ENCODE data around the gene ELAVL2.

The ELAVL2 gene

GRCh38 chr9:23769307-23769935 lies 56.6 kb downstream of the ELAVL2 start:
- DNase-seq (ENCODE audit: low read depth in 2 of 2) = no peak

GRCh38 chr9:23768861-23769260 lies 57.2 kb downstream of the ELAVL2 start:
- DNase-seq (ENCODE audit: low read depth in 2 of 2) = no peak

GRCh38 chr9:23766613-23767012 lies 59.4 kb downstream of the ELAVL2 start:
- no peak for DNase-seq (ENCODE audit: low read depth in 2 of 2)

- DNase-seq (ENCODE audit: low read depth in 2 of 2) = no peak
These were observed 60.5 kb downstream of the ELAVL2 start for GRCh38 chr9:23765561-23765960.

GRCh38 chr9:23764219-23764618 lies 61.8 kb downstream of the ELAVL2 start:
- DNase-seq (ENCODE audit: low read depth in 2 of 2) = no peak

- no peak for DNase-seq (ENCODE audit: low read depth in 2 of 2)
These were observed 71.5 kb downstream of the ELAVL2 start for GRCh38 chr9:23754551-23754950.

- DNase-seq (ENCODE audit: low read depth in 2 of 2) = no peak
These were observed 73.2 kb downstream of the ELAVL2 start for GRCh38 chr9:23752859-23753258.

- no peak for DNase-seq (ENCODE audit: low read depth in 2 of 2)
These were observed 74.4 kb downstream of the ELAVL2 start for GRCh38 chr9:23751633-23752032.

- no peak for DNase-seq (ENCODE audit: low read depth in 2 of 2)
These were observed 75.2 kb downstream of the ELAVL2 start for GRCh38 chr9:23750808-23751207.

GRCh38 chr9:23747088-23748075 lies 78.7 kb downstream of the ELAVL2 start:
- no peak for DNase-seq (ENCODE audit: low read depth in 2 of 2)

GRCh38 chr9:23746317-23746716 lies 79.7 kb downstream of the ELAVL2 start:
- no peak for DNase-seq (ENCODE audit: low read depth in 2 of 2)

GRCh38 chr9:23743036-23743435 lies 83.0 kb downstream of the ELAVL2 start:
- DNase-seq (ENCODE audit: low read depth in 2 of 2) = no peak

- no peak for DNase-seq (ENCODE audit: low read depth in 2 of 2)
These were observed 84.7 kb downstream of the ELAVL2 start for GRCh38 chr9:23741351-23741750.

GRCh38 chr9:23740531-23740930 lies 85.5 kb downstream of the ELAVL2 start:
- no peak for DNase-seq (ENCODE audit: low read depth in 2 of 2)

GRCh38 chr9:23739753-23740152 lies 86.3 kb downstream of the ELAVL2 start:
- no peak for DNase-seq (ENCODE audit: low read depth in 2 of 2)

- DNase-seq (ENCODE audit: low read depth in 2 of 2) = no peak
These were observed 89.7 kb downstream of the ELAVL2 start for GRCh38 chr9:23736293-23736692.

- no peak for DNase-seq (ENCODE audit: low read depth in 2 of 2)
These were observed 92.5 kb downstream of the ELAVL2 start for GRCh38 chr9:23733495-23734078.

GRCh38 chr9:23731353-23731752 lies 94.7 kb downstream of the ELAVL2 start:
- no peak for DNase-seq (ENCODE audit: low read depth in 2 of 2)

- DNase-seq (ENCODE audit: low read depth in 2 of 2) = no peak
These were observed 95.7 kb downstream of the ELAVL2 start for GRCh38 chr9:23730364-23730763.

- DNase-seq (ENCODE audit: low read depth in 2 of 2) = no peak
These were observed 97.3 kb downstream of the ELAVL2 start for GRCh38 chr9:23728736-23729135.

- no peak for DNase-seq (ENCODE audit: low read depth in 2 of 2)
These were observed 100.6 kb downstream of the ELAVL2 start for GRCh38 chr9:23725279-23725946.

- no peak for DNase-seq (ENCODE audit: low read depth in 2 of 2)
These were observed 102.4 kb downstream of the ELAVL2 start for GRCh38 chr9:23723672-23724071.
